ENCODE measurements around the gene LRRC73.

The LRRC73 gene

GRCh38 chr6:43510827-43511163 is 649 bp upstream of the LRRC73 start:
- no peak overlapping the region for H3K27ac ChIP-seq (ENCODE audit: low read depth, low read length, severe bottlenecking)
- 94 to 99% methylated on average over 7 to 9 of the region's 10 CpGs for WGBS, 2 experiments (ENCODE audit: insufficient coverage in 2 of 2)
- H3K9me3 ChIP-seq (ENCODE audit: control insufficient read depth, low read length): no peaks in the 10 kb centered on the region
- peaks cover 6% of the 10 kb centered on the region for H3K4me1 ChIP-seq (ENCODE audit: control insufficient read depth, insufficient read depth, low read length, poor library complexity, severe bottlenecking)
- H3K4me3 ChIP-seq (ENCODE audit: extremely low read depth, insufficient read depth, low read length, poor library complexity, severe bottlenecking): no peak overlapping the region
- H3K36me3 ChIP-seq (ENCODE audit: control insufficient read depth, insufficient read depth, low read length): peaks cover 53% of the 10 kb centered on the region

DNA sequence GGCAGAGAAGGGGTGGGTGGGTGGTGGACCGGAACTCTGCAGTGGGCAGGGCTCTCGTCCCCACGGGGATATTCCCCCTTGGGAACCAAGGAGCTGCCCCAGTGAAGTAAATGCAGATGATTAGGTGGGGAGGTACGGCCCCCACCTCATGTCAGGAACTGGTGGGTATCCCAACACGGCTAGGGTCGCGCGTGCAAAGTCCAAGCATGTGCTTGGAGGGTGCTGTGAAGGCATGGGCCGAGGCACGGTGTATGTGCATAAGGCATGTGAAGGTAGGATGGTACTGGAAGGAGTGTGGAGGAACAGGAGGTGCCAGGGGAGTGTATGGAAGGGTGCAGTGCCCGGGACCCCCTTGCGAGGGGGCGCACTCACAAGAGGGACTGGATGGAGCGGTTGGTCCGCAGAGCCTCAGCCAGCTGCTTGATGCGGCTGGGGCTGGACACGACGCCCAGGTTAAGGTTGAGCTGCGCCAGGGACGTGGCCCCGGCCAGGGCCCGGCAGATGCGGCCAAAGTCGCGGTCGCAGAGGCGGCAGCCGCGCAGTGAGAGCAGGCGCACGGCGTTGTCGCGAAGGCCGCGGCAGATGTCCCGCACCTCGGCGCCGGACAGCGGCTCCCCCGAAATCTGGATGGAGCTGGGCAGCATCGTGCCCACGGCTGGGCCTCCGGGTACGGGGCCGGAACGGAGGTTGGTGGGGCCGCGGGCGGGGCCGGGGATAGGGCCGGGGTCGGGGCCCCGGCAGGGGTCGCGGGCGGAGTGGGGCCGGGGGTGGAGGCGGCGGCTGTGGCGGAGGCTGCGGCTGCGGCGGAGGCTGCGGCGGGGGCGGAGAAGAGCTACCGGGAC is 783 bp downstream of the LRRC73 start:
- H3K4me3 ChIP-seq (ENCODE audit: extremely low read depth, insufficient read depth, low read length, poor library complexity, severe bottlenecking): peak overlapping the region; percentile 56
- no peak overlapping the region for H3K27ac ChIP-seq (ENCODE audit: low read depth, low read length, severe bottlenecking)
- peaks cover 53% of the 10 kb centered on the region for H3K36me3 ChIP-seq (ENCODE audit: control insufficient read depth, insufficient read depth, low read length)
- H3K9me3 ChIP-seq (ENCODE audit: control insufficient read depth, low read length): no peaks in the 10 kb centered on the region
- no peaks in the 10 kb centered on the region for H3K4me1 ChIP-seq (ENCODE audit: control insufficient read depth, insufficient read depth, low read length, poor library complexity, severe bottlenecking)
- 12 to 20% methylated on average over 41 to 59 of the region's 69 CpGs for WGBS, 2 experiments (ENCODE audit: insufficient coverage in 2 of 2)

DNA sequence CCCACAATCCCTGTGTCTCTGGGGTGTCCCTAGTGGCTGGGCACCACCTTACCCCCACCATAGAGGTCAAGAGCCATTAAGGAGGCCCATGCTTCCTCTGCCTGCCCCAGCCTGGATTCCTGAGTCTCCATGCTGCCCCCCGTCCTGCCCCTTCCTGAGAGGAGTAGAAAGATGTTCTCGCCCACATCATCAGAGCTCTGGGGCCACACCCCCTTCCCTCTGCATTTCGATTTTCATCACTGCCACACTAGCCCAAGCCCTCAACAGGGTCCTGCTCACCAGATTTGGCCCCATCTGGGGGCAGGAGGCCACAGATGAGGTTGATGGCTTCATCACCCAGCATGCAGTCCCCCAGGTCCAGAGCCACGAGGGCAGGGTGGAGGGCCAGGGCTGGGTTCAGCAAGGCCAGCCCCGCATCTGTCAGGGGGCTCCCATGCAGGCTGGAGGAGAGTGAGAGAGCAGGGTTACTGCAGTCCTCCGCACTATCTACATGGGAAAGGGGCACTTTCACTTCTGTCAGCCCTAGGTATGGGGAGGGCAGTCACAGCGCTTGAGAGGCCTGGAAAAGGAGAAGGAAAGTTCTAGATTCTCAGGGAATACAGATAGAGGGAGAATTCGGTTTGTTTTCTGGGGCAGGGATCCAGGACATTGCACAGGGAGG is 1.5 kb downstream of the LRRC73 start:
- WGBS, 2 experiments (ENCODE audit: insufficient coverage in 2 of 2): 69 to 76% methylated on average over 6 to 8 of the region's 8 CpGs
- Histone ChIP-seq H3K36me3 (ENCODE audit: control insufficient read depth, insufficient read depth, low read length) (peaks cover 50% of the 10 kb centered on the region), H3K27ac (ENCODE audit: low read depth, low read length, severe bottlenecking) (no peak overlapping the region), H3K4me1 (ENCODE audit: control insufficient read depth, insufficient read depth, low read length, poor library complexity, severe bottlenecking) (no peaks in the 10 kb centered on the region), H3K4me3 (ENCODE audit: extremely low read depth, insufficient read depth, low read length, poor library complexity, severe bottlenecking) (no peak overlapping the region), H3K9me3 (ENCODE audit: control insufficient read depth, low read length) (no peaks in the 10 kb centered on the region)

GRCh38 chr6:43506667-43507471 is 3.3 kb downstream of the LRRC73 start:
- H3K9me3 ChIP-seq (ENCODE audit: control insufficient read depth, low read length): no peaks in the 10 kb centered on the region
- no peak overlapping the region for H3K27ac ChIP-seq (ENCODE audit: low read depth, low read length, severe bottlenecking)
- peaks cover 48% of the 10 kb centered on the region for H3K36me3 ChIP-seq (ENCODE audit: control insufficient read depth, insufficient read depth, low read length)

DNA sequence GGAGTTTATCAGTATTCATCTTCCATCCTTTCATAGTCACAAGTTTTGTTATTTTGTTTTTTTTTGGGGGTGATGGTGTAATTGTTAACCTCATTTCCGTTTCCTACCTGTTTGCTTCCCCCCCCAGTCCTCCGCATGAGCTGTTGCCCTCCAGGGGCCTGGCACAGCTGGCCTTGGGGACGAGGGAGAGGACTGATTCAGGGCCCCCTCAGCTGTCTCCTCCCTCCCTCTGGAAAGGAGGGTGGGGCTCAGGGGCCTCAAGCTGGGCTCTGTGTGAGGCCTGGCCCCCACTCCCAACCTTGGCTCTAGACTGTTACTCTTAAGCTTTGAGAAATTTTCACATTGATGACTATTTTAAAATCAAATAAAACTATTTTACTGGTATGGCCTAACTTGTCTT is 4.0 kb downstream of the LRRC73 start:
- WGBS, 2 experiments (ENCODE audit: insufficient coverage in 2 of 2): no CpG with 5 or more reads among the region's 3 CpGs
- Histone ChIP-seq H3K36me3 (ENCODE audit: control insufficient read depth, insufficient read depth, low read length) (peaks cover 47% of the 10 kb centered on the region), H3K9me3 (ENCODE audit: control insufficient read depth, low read length) (no peaks in the 10 kb centered on the region), H3K27ac (ENCODE audit: low read depth, low read length, severe bottlenecking) (no peak overlapping the region), H3K4me3 (ENCODE audit: extremely low read depth, insufficient read depth, low read length, poor library complexity, severe bottlenecking) (no peak overlapping the region), H3K4me1 (ENCODE audit: control insufficient read depth, insufficient read depth, low read length, poor library complexity, severe bottlenecking) (no peaks in the 10 kb centered on the region)

More at GRCh38 chr6:43506667-43507471, 3.3 kb downstream of the LRRC73 start:
- Histone ChIP-seq H3K4me1 (ENCODE audit: control insufficient read depth, insufficient read depth, low read length, poor library complexity, severe bottlenecking) (no peaks in the 10 kb centered on the region), H3K4me3 (ENCODE audit: extremely low read depth, insufficient read depth, low read length, poor library complexity, severe bottlenecking) (no peak overlapping the region)
- 34 to 43% methylated on average over 12 to 14 of the region's 14 CpGs for WGBS, 2 experiments (ENCODE audit: insufficient coverage in 2 of 2)

DNA sequence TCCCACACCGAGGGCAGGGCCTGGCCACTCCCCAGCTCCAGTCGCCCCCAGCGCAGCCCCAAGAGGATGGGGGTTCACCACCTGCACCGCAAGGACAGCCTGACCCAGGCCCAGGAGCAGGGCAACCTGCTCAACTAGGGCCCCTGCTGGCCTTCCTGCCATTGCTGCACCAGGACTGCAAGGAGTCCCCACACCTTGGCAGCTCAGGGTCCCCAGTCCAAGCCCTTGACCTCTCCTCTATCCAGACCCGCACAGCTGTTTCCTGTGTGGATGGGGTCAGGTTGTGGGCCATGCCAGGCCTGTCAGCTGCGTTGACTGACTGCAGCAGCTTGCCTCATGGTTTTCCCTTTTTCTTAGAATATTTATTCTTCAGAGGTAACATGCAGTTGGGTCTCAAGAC is 4.4 kb downstream of the LRRC73 start:
- Histone ChIP-seq H3K4me1 (ENCODE audit: control insufficient read depth, insufficient read depth, low read length, poor library complexity, severe bottlenecking) (no peaks in the 10 kb centered on the region), H3K27ac (ENCODE audit: low read depth, low read length, severe bottlenecking) (no peak overlapping the region), H3K36me3 (ENCODE audit: control insufficient read depth, insufficient read depth, low read length) (peaks cover 49% of the 10 kb centered on the region), H3K9me3 (ENCODE audit: control insufficient read depth, low read length) (no peaks in the 10 kb centered on the region), H3K4me3 (ENCODE audit: extremely low read depth, insufficient read depth, low read length, poor library complexity, severe bottlenecking) (no peak overlapping the region)
- 92 to 98% methylated on average over 6 of the region's 6 CpGs for WGBS, 2 experiments (ENCODE audit: insufficient coverage in 2 of 2)

- WGBS, 2 experiments (ENCODE audit: insufficient coverage in 2 of 2): 96% methylated on average over 14 to 19 of the region's 26 CpGs
- H3K4me1 ChIP-seq (ENCODE audit: control insufficient read depth, insufficient read depth, low read length, poor library complexity, severe bottlenecking): no peaks in the 10 kb centered on the region
- no peaks in the 10 kb centered on the region for H3K9me3 ChIP-seq (ENCODE audit: control insufficient read depth, low read length)
- peaks cover 54% of the 10 kb centered on the region for H3K36me3 ChIP-seq (ENCODE audit: control insufficient read depth, insufficient read depth, low read length)
- H3K4me3 ChIP-seq (ENCODE audit: extremely low read depth, insufficient read depth, low read length, poor library complexity, severe bottlenecking): no peak overlapping the region
- H3K27ac ChIP-seq (ENCODE audit: low read depth, low read length, severe bottlenecking): no peak overlapping the region
These were observed 5.2 kb downstream of the LRRC73 start for GRCh38 chr6:43504756-43505593.

DNA sequence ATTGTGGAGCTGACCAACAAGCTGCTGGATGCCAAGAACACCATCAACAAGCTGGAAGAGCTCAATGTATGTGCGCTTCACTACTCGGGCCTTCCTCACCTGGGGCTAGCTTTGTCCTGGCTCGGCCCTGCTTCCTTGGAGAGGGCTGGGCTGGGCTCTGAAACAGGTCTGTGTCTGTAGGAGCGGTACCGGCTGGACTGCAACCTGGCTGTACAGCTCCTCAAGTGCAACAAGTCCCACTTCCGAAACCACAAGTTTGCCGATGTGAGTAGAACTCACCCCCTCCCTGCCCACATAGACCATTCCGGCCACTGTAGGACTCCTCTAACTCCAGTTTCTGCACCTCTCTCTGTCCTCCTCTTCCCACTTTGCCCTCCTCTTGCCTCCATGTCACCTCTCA is 6.7 kb downstream of the LRRC73 start:
- WGBS, 2 experiments (ENCODE audit: insufficient coverage in 2 of 2): 95 to 98% methylated on average over 8 of the region's 8 CpGs
- no peaks in the 10 kb centered on the region for H3K9me3 ChIP-seq (ENCODE audit: control insufficient read depth, low read length)
- no peaks in the 10 kb centered on the region for H3K4me1 ChIP-seq (ENCODE audit: control insufficient read depth, insufficient read depth, low read length, poor library complexity, severe bottlenecking)
- peaks cover 70% of the 10 kb centered on the region for H3K36me3 ChIP-seq (ENCODE audit: control insufficient read depth, insufficient read depth, low read length)
- no peak overlapping the region for H3K27ac ChIP-seq (ENCODE audit: low read depth, low read length, severe bottlenecking)
- H3K4me3 ChIP-seq (ENCODE audit: extremely low read depth, insufficient read depth, low read length, poor library complexity, severe bottlenecking): no peak overlapping the region

DNA sequence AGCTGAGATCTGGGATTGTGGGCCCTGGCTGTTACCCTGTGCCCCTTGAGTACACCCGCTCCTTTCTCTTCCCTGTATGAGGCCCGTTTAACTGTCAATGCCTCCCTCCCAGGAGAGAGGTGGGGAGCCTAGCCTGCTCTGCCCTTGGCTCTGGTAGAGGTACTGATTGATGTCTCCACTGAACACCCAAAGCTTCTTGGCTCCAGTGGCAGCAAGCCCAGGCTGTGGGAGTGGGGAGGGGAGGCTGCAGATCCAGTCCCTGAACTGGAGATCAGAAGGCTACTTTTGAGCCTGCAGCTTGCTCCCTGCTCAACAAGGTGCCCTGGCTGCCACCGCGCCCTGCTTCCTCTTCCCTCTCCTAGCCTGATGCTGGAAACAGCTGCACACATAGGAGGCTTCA is 7.5 kb downstream of the LRRC73 start:
- Histone ChIP-seq H3K27ac (ENCODE audit: low read depth, low read length, severe bottlenecking) (no peak overlapping the region), H3K36me3 (ENCODE audit: control insufficient read depth, insufficient read depth, low read length) (peaks cover 78% of the 10 kb centered on the region), H3K9me3 (ENCODE audit: control insufficient read depth, low read length) (no peaks in the 10 kb centered on the region), H3K4me3 (ENCODE audit: extremely low read depth, insufficient read depth, low read length, poor library complexity, severe bottlenecking) (no peak overlapping the region), H3K4me1 (ENCODE audit: control insufficient read depth, insufficient read depth, low read length, poor library complexity, severe bottlenecking) (no peaks in the 10 kb centered on the region)
- WGBS, 2 experiments (ENCODE audit: insufficient coverage in 2 of 2): 100% methylated on average over 2 to 3 of the region's 4 CpGs

- no peak overlapping the region for H3K27ac ChIP-seq (ENCODE audit: low read depth, low read length, severe bottlenecking)
These were observed 9.2 kb downstream of the LRRC73 start for GRCh38 chr6:43500921-43501320.

More at GRCh38 chr6:43500921-43501320, 9.2 kb downstream of the LRRC73 start:
- WGBS, 2 experiments (ENCODE audit: insufficient coverage in 2 of 2): 95 to 100% methylated on average over 1 to 3 of the region's 3 CpGs
- peaks cover 15% of the 10 kb centered on the region for H3K4me1 ChIP-seq (ENCODE audit: control insufficient read depth, insufficient read depth, low read length, poor library complexity, severe bottlenecking)
- H3K4me3 ChIP-seq (ENCODE audit: extremely low read depth, insufficient read depth, low read length, poor library complexity, severe bottlenecking): no peak overlapping the region
- no peaks in the 10 kb centered on the region for H3K9me3 ChIP-seq (ENCODE audit: control insufficient read depth, low read length)
- H3K36me3 ChIP-seq (ENCODE audit: control insufficient read depth, insufficient read depth, low read length): peaks cover 82% of the 10 kb centered on the region
